Retinal pigment epithelial cell (primary cell): ENCODE measurements around the gene LMF1.

ENCODE experiments used
- DNase-seq: peaks from one replicate; pipeline ENCODE4 v3.0.0-alpha.2; 2010; ENCODE audit warnings: low read depth
- H3K4me3 ChIP-seq: 2 replicates; pipeline ENCODE4 v1.5.1; 2011; ENCODE audit warnings: mild to moderate bottlenecking, low read length, control low read depth, moderate library complexity
- CTCF ChIP-seq: conservative IDR thresholded peaks from 2 replicates; pipeline ENCODE4 v1.5.1; 2011; ENCODE audit warnings: low read depth, low read length, control low read depth, inconsistent platforms

Gene LMF1

GRCh38 chr16:906296-906695 is 64.5 kb downstream of the LMF1 start:
- TF ChIP-seq CTCF = no peak
- H3K4me3 ChIP-seq = no peak overlapping the region
- DNase-seq = no peak

DNA sequence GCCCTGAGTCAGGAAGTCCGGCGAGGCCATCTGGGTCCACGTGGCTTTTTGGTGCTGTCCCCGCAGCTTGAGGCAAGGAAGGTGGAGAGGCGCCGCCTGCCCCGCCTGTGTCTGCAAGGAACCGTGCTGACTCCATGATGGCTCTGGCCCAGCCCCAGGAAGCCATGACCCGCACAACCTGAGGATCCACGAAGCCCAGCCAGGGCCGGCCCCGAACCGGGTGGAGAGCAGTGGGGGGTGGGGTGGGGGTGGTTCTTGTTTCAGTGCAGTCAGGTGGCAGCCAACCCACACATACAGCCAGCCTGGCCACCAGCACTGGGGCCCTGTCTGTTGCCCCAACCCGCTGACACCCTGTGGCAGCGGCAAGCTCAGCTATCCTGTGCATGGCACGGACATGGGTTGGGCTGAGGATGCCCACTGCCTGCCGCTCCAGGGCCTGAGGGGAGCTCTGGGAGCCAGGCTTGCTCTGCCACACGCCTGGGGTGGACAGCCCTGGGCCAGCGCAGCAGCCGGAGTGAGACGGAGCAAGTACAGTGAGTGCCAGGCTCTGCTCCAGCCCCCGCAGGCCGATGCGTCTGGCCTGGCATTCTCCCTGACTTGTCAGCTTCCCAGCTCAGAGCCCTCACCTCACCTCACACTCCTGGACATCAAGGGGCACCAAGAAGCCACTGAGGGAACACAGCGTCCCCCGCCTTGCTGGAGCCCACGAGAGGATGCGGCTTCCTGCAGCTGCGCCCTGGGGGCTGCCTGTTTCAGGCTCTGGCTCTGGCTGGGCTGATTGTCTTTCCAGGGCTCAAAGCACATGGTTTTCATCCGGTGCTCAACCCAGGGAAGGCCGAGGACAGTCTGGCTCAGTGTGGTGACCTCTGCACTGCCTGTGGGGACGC is 68.8 kb downstream of the LMF1 start:
- no peak overlapping the region for H3K4me3 ChIP-seq
- no peak for TF ChIP-seq CTCF
- DNase-seq = no peak

GRCh38 chr16:901149-901548 is 69.6 kb downstream of the LMF1 start:
- H3K4me3 ChIP-seq = no peak overlapping the region
- no peak for TF ChIP-seq CTCF
- DNase-seq = no peak

- DNase-seq = no peak
- TF ChIP-seq CTCF = no peak
- H3K4me3 ChIP-seq = no peak overlapping the region
Observed at GRCh38 chr16:900211-900610, 70.6 kb downstream of the LMF1 start.

- TF ChIP-seq CTCF = no peak
- no peak for DNase-seq
Observed at GRCh38 chr16:899683-900060, 71.1 kb downstream of the LMF1 start.

DNA sequence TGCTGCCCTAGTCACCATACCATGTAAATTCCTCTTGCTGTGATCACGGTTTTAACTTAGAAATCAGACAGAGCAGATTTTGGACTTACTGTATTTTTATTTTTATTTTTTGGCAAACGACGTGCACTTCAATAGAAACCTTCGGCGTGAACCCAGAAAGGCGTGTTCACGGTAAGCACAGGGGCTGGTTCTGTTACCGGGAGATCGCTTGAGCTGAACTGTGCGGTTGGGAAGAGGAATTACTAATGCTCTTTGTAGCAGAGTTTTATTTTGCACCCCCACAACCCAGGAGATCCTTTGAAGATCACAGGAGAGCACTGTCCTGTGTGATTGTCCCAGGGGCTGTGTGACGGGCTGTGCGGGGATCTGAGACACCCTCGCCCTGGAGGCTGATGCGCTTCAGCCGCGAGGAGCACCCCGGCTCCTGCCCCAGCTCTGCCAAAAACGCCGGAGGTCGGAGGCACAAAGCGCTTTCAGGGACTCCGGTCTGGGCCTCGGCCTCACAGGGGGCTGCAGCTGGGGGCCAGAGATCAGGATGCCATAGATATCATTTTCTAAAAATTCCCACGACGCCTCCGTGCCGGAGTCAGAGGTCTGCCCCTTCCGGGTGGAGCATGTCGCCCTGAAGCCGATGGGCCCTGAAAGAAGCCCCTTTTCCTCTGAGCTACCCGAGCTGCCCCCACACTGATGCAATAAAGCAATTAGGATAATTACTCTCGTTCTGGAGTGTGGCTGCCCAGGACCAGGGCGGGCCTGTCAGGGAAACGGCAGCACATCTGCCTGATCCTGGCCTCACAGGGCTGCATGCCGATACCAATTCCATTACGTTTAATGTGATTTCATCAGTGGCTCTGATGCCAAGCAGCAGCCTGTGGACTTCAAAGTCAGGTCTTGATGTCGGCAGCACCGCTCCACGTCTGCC is 71.8 kb downstream of the LMF1 start:
- no peak overlapping the region for H3K4me3 ChIP-seq
- no peak for DNase-seq
- no peak for TF ChIP-seq CTCF

More at GRCh38 chr16:899683-900060, 71.1 kb downstream of the LMF1 start:
- no peak overlapping the region for H3K4me3 ChIP-seq
